Astrocyte of the hippocampus (primary cell): Measurements from ENCODE around the gene STX4.

Experiments used
- DNase-seq: peaks from one replicate; pipeline ENCODE4 v3.0.0; 2011; ENCODE audit warnings: low read depth, low spot score

Gene STX4

DNA sequence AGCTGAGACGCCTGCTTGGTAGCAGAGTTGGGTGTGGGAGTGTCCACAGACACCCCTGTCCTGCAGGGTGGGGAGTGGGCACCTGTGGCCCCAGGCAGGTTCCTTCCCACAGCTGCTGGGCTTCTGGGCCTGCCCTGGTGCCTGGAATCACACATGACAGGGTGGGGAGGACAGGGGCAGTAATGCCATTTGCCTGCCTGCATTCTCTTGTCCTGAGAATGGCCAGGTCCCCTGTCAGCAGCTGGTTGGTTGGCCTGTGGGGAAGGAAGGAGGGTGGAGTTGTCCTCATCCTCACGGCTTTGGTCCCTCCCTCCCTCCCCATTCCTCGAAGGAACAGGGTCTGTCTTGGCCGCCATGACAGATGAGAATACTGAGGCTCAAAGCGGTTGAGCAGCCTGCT is 50.2 kb downstream of the STX4 start:
- no peak for DNase-seq

DNA sequence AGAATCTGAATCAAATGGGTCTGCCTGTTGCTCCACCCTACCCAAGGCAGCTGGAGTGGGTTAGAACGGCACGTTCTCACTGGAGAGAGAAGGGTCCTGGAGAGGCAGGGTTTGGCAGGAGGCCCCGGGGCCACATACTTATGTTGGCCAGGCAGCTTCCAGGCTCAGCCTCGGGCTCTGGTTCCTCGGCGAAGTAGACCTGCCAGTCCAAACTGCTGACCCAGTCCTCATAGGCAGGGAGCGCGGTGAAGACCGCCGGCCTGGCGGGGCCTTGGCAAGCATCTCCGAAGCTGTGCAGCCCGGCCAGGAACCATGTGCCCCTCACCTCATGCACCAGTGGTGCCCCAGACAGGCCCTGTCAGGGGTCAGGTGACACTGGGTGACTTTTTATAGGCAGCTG is 50.6 kb downstream of the STX4 start:
- no peak for DNase-seq

DNA sequence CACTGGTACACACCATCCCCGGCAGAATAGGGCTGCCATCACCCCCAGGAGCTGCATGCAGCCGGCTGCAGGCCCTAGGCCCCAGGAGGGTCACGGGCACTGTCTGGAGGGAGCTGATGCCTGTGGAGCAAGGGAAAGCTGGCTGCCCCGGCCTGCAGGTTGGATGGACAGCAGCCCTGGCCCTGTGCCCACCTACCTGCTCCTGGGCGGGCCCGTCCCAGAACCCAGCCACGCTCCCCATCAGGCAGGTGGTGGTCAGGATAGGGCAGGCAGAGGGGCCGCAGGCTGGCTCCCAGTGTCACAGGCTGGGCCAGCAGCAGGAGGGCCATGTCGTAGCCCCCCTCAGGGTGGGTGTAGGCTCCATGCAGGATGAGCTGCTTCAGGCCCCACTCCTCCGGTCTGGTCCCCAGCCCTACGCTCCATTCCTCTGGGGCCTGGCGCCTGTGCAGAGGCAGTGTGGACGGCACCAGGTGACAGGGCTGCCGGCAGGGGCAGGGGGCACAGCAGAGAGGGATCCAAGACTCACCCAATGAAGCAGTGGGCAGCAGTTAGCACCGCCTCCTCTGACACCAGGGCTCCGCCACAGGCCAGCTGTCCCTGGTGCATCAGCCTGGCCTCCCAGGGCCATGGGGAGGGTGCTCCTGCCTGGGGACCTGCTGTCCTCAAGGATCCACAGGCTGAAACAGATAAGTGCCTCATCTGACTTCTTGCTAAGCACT is 51.4 kb downstream of the STX4 start:
- DNase-seq = no peak

DNA sequence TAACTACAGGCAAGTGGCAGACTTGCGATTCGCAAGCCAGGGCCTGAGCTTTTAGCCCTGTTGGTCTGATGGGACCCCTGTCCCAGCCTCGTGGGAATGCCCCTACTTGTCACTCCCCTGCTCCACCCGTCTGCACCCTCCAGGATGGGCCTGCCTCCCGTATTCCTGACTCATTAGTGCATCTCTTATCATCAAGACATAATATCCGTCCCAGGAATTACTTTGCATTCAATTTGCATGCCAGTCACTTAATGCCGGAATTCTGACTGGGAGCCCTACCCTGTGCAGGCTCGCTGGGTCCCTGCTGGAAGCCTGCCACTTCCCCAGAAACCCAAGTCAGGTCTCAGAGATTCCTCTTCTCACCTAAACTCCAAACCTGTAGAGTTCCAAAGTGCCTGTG is 52.1 kb downstream of the STX4 start:
- peak; percentile 29 for DNase-seq

DNA sequence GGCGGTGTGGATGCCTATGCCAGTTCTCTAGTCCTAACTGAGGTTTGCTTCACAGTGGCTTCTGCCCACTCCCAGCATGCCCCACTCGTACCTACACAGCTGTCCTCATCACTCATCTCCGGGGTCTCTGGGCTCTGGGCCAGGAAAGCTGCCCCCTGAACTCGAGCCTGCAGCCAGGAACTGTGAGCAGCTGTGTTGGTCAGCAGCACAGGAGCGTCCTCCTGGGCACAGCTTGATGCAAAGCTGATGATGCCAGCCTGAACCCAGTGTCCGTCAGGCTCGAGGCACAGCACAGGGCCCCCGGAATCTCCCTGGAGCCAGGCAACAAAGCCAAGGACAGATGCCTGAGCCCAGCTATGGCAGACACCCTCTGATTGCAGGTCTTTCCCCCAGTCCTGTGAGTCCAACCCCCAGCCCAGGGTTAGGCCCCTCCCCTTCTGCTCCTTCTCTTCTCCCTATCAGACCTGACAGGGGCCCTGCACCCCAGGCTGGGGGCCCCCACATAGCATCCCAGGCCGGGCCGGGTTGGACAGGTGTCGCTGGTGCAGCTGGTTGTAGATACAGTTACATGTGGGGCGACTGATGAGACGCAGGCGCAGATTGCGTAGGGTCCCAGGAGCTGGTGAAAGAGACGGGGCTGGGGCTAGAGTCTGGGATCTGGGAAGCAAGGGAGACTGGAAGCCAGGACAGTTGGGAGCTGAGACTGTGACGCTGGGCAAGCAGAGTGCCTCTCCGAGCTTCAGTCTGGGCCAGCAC is 52.7 kb downstream of the STX4 start:
- no peak for DNase-seq

DNA sequence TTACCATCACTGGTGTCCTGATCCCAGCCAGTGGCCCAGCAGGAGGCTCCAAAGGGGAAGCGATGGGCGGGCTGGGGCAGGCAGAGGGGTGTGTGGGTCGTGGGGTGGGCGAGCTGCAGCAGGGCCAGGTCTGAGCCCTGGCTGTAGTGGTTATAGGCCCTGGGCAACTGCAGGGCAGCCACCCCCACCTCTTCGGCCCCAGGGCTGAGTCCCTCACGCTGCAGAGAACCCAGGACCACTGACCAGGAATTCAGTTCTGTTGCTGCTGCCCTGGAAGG is 53.2 kb downstream of the STX4 start:
- no peak for DNase-seq

DNA sequence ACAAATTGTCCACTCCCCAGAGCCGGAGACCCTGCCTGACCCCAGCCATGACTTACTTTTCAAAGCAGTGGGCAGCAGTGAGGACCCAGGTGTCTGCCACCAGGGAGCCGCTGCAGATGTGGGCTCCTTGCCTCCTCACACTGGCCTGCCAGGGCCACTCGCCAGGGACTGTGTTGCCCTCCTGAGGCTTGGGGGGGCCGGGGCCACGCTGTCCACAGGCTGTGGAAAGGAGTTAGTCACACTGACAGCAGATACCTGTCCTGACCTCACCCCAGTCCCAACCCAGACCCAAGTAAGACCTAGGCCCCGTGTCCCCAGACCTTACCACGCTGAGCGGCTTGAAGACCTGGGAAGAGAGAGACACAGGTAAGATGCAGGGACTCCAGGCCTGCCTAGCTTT is 54.1 kb downstream of the STX4 start:
- no peak for DNase-seq

DNA sequence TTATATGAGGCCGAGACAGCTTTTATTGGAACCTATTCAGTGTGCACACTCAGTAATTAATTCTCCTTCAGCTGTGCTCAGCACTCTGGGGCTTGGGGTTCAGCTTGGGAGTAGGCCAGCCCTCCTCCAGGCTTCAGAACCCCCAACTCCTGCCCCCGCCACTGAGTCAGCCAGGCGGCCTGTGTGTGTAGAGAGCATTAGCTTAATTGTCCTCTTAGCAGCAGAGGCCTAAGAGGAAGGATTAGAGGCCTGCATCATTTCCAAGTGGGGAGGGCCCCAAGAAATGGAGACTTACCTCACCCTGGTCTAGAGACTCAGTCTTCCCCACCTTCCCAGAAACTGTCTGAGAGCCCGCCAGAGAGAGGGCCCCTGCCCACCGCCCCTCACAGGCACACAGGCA is 54.6 kb downstream of the STX4 start:
- no peak for DNase-seq

DNA sequence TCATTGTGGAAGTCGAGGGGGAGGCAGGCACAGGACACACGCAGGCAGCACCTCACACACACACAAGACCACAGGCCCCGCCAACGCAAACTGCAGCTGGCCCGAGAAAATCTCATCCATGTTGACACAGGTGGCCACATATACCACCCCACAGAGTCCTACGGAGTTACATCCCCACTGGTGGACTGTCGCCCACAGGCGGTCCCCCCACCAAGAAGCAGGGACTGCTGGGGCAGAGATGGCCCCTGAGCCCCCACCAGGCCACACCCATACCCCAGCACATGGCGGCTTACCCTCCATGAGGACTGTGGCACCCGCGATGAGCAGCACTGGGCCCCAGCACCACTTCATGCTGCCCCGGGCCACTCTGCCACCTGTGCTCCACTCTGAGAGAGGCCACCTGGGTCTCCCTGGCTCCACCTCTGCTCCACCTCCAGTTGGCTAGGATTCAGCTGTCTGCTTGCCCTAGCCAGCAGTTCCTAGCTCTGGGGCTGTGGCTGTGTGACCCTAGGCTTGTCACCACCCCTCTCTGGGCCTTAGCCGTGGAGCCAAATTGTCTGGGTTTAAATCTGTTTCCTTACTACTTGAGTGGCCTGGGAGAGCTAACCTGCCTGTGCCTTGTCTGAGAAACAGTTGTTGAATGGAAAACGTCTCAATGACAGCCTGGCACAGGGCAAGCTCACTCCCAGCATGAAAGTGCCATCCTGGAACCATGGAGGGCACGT is 55.3 kb downstream of the STX4 start, which contains the start of gene PRSS53:
TSS of gene PRSS53 (minus strand) at position 485 of the 725 bp plus-strand sequence. CDS start at position 351, 134 bp downstream.
- no peak for DNase-seq

DNA sequence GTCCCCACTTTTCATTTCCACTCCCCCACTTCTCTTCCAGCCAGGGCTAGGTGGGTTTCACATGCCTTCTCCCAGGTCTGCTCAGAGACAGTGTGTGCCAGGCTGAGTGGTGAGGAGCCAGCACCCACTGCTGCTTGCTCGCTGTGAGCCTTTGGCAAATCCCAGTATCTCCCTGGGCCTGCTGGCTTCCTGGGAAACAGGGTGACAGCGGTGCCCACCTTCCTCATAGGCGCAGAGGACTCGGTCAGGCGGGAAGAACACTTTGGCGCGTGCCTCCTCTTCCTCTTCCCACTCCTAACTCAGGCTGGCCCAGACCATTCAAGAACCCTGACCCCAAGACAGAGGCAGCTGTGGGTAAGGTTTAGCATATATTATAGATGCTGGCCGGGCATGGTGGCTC is 55.8 kb downstream of the STX4 start:
- DNase-seq = no peak
